Activated naive CD4-positive, alpha-beta T cell treated with anti-CD3 and anti-CD28 coated beads, Interleukin-2, amount 10 ng/mL, durations not matched to agents 5 hours and 36 hours (primary cell): ENCODE measurements around the gene GOLGA8O. TPM values are rescaled to one million over a fixed set of nuclear protein-coding genes. Genes with fewer than 3 reads are reported as not detected.

Experiments used
- total RNA-seq, 2 experiments: library from RNA; stranded (reverse); gene quantifications; one replicate each; pipeline ENCODE4 v1.2.3, GENCODE V29; 2021

The GOLGA8O gene, protein sequence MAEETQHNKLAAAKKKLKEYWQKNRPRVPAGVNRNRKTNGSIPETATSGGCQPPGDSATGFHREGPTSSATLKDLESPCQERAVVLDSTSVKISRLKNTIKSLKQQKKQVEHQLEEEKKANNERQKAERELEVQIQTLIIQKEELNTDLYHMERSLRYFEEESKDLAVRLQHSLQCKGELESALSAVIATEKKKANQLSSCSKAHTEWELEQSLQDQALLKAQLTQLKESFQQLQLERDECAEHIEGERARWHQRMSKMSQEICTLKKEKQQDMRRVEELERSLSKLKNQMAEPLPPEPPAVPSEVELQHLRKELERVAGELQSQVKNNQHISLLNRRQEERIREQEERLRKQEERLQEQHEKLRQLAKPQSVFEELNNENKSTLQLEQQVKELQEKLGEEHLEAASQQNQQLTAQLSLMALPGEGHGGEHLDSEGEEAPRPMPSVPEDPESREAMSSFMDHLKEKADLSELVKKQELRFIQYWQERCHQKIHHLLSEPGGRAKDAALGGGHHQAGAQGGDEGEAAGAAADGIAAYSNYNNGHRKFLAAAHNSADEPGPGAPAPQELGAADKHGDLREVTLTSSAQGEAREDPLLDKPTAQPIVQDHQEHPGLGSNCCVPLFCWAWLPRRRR
- 1 to 10 TPM; 1.0 to 3.3 TPM for total RNA-seq

DNA sequence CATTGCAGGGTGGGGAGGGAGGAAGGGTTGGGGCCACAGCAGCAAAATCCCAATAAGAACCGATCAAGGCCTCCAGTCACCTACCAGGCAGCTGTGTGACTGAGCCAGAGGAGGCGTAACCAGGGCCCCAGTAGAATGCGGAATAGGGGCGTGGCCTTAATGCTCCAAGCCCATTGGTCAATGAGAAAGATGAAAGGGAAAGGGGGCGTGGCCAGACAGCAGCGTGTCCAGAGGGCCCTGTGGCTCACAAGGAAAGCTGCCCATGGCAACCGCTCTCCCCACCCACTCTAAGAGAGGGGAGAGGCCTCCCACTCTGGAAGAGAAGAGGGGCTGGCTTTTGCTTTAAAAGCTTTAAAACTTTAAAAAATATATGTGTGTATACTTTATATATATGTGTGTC is at the start of gene GOLGA8O:
TSS of gene GOLGA8O (minus strand) at position 101 of the 400 bp plus-strand sequence. CDS start at position 3, 98 bp downstream.

DNA sequence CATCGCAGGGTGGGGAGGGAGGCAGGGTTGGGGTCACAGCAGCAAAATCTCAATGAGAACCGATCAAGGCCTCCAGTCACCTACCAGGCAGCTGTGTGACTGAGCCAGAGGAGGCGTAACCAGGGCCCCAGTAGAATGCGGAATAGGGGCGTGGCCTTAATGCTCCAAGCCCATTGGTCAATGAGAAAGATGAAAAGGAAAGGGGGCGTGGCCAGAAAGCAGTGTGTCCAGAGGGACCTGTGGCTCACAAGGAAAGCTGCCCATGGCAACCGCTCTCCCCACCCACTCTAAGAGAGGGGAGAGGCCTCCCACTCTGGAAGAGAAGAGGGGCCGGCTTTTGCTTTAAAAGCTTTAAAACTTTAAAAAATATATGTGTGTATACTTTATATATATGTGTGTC is 52.2 kb downstream of the GOLGA8O start, which contains the start of gene GOLGA8K:
TSS of gene GOLGA8K (minus strand) at position 101 of the 400 bp plus-strand sequence. CDS start at position 3, 98 bp downstream.

Other genes with a start within 250 kb of the GOLGA8O start
- under 1 TPM; 0.28 to 0.29 TPM for gene GOLGA8K, start 52.3 kb downstream of the GOLGA8O start, total RNA-seq
- gene GOLGA8N, start 137.8 kb upstream of the GOLGA8O start, total RNA-seq = 1 to 10 TPM; 5.3 to 5.4 TPM
- 100 to 1,000 TPM; 101 to 105 TPM for gene ARHGAP11A, start 159.9 kb upstream of the GOLGA8O start, total RNA-seq
- 1 to 10 TPM; 2.5 to 3.0 TPM for gene SCG5, start 186.1 kb upstream of the GOLGA8O start, total RNA-seq